ENCODE results near the gene DLG2.
"Not testable (repeated sequence)": the region's sequence is repeated elsewhere in the genome, so short reads cannot be mapped to it uniquely, and the experiment has no call there.

The DLG2 gene

GRCh38 chr11:83449338-83449913 lies 2177.7 kb downstream of the DLG2 start:
- no peak for TF ChIP-seq EZH2phosphoT487 (IDR thresholded peaks at IDR 0.05; ENCODE audit: low read depth)
- TF ChIP-seq CTCF (IDR thresholded peaks at IDR 0.05; ENCODE audit: low read depth, low read length) = no peak
- Histone ChIP-seq H3K79me2 (ENCODE audit: low read length) (no peaks in the 10 kb centered on the region), H3K36me3 (replicated peaks; ENCODE audit: low read depth, low read length) (no peaks in the 10 kb centered on the region)

GRCh38 chr11:83448686-83449085 lies 2178.5 kb downstream of the DLG2 start:
- no peak overlapping the region for H3K4me3 ChIP-seq (ENCODE audit: low read length)
- TF ChIP-seq EZH2phosphoT487 (IDR thresholded peaks at IDR 0.05; ENCODE audit: low read depth) (no peak), CTCF (IDR thresholded peaks at IDR 0.05; ENCODE audit: low read depth, low read length) (no peak)
- H3K4me1 ChIP-seq (ENCODE audit: low read length) = peaks cover 4% of the 10 kb centered on the region; the same call in 1 of the 2 replicates
- H3K9ac ChIP-seq (ENCODE audit: low read length) = no peak overlapping the region
- H3K27me3 ChIP-seq (ENCODE audit: low read depth, low read length) = no peaks in the 10 kb centered on the region
- no peak overlapping the region for H3K4me2 ChIP-seq (ENCODE audit: low read length)
- H3K9me3 ChIP-seq (ENCODE audit: insufficient read depth, low read length) = no peaks in the 10 kb centered on the region
- H2AFZ ChIP-seq (ENCODE audit: low read depth, low read length) = no peak overlapping the region
- no peaks in the 10 kb centered on the region for H3K79me2 ChIP-seq (ENCODE audit: low read length)
- no peaks in the 10 kb centered on the region for H3K36me3 ChIP-seq (replicated peaks; ENCODE audit: low read depth, low read length)
- H3K27ac ChIP-seq (ENCODE audit: low read length) = no peak overlapping the region
- H4K20me1 ChIP-seq (ENCODE audit: insufficient read depth, low read length) = no peaks in the 10 kb centered on the region

More at GRCh38 chr11:83449338-83449913, 2177.7 kb downstream of the DLG2 start:
- Histone ChIP-seq H3K27me3 (ENCODE audit: low read depth, low read length) (no peaks in the 10 kb centered on the region), H2AFZ (ENCODE audit: low read depth, low read length) (no peak overlapping the region), H3K4me2 (ENCODE audit: low read length) (no peak overlapping the region), H4K20me1 (ENCODE audit: insufficient read depth, low read length) (no peaks in the 10 kb centered on the region), H3K4me3 (ENCODE audit: low read length) (no peak overlapping the region), H3K27ac (ENCODE audit: low read length) (no peak overlapping the region), H3K9me3 (ENCODE audit: insufficient read depth, low read length) (no peaks in the 10 kb centered on the region), H3K4me1 (ENCODE audit: low read length) (peaks cover 6% of the 10 kb centered on the region), H3K9ac (ENCODE audit: low read length) (no peak overlapping the region)

GRCh38 chr11:83443880-83444279 lies 2183.3 kb downstream of the DLG2 start:
- not testable (repeated sequence) for H3K4me3 ChIP-seq (ENCODE audit: low read length); H3K4me2 ChIP-seq (ENCODE audit: low read length); H2AFZ ChIP-seq (ENCODE audit: low read depth, low read length); H3K9ac ChIP-seq (ENCODE audit: low read length); H4K20me1 ChIP-seq (ENCODE audit: insufficient read depth, low read length); H3K27ac ChIP-seq (ENCODE audit: low read length); H3K27me3 ChIP-seq (ENCODE audit: low read depth, low read length); H3K4me1 ChIP-seq (ENCODE audit: low read length); H3K9me3 ChIP-seq (ENCODE audit: insufficient read depth, low read length); H3K79me2 ChIP-seq (ENCODE audit: low read length); H3K36me3 ChIP-seq (replicated peaks; ENCODE audit: low read depth, low read length)

GRCh38 chr11:83441601-83442000 lies 2185.5 kb downstream of the DLG2 start:
- Histone ChIP-seq H3K9me3 (ENCODE audit: insufficient read depth, low read length) (no peaks in the 10 kb centered on the region), H3K79me2 (ENCODE audit: low read length) (no peaks in the 10 kb centered on the region), H4K20me1 (ENCODE audit: insufficient read depth, low read length) (no peaks in the 10 kb centered on the region), H3K27ac (ENCODE audit: low read length) (no peak overlapping the region), H3K4me3 (ENCODE audit: low read length) (no peak overlapping the region), H3K4me1 (ENCODE audit: low read length) (peaks cover 6% of the 10 kb centered on the region), H3K36me3 (replicated peaks; ENCODE audit: low read depth, low read length) (no peaks in the 10 kb centered on the region), H3K9ac (ENCODE audit: low read length) (no peak overlapping the region), H3K4me2 (ENCODE audit: low read length) (no peak overlapping the region), H3K27me3 (ENCODE audit: low read depth, low read length) (no peaks in the 10 kb centered on the region), H2AFZ (ENCODE audit: low read depth, low read length) (no peak overlapping the region)
- TF ChIP-seq EZH2phosphoT487 (IDR thresholded peaks at IDR 0.05; ENCODE audit: low read depth) (no peak), CTCF (IDR thresholded peaks at IDR 0.05; ENCODE audit: low read depth, low read length) (no peak)
